ENCODE data around the gene UGGT2.
"Not testable (repeated sequence)": the region's sequence is repeated elsewhere in the genome, so short reads cannot be mapped to it uniquely, and the experiment has no call there.

UGGT2 gene

GRCh38 chr13:95931300-95932025 is 121.7 kb downstream of the UGGT2 start:
- Histone ChIP-seq H3K4me3 (ENCODE audit: low read length) (no peak overlapping the region), H3K4me1 (ENCODE audit: insufficient read depth, low read length) (no peaks in the 10 kb centered on the region), H3K27me3 (ENCODE audit: insufficient read depth, low read length) (no peaks in the 10 kb centered on the region), H2AFZ (ENCODE audit: low read depth, low read length) (no peak overlapping the region), H3K9me3 (ENCODE audit: low read length) (peaks cover 25% of the 10 kb centered on the region), H3K36me3 (ENCODE audit: insufficient read depth, low read length) (peaks cover 49% of the 10 kb centered on the region)

- Histone ChIP-seq H3K4me1 (ENCODE audit: insufficient read depth, low read length) (no peaks in the 10 kb centered on the region), H3K9me3 (ENCODE audit: low read length) (peaks cover 16% of the 10 kb centered on the region), H3K4me3 (ENCODE audit: low read length) (no peak overlapping the region), H3K27me3 (ENCODE audit: insufficient read depth, low read length) (no peaks in the 10 kb centered on the region), H3K36me3 (ENCODE audit: insufficient read depth, low read length) (peaks cover 40% of the 10 kb centered on the region), H2AFZ (ENCODE audit: low read depth, low read length) (no peak overlapping the region)
These were observed 123.8 kb downstream of the UGGT2 start for GRCh38 chr13:95929430-95929829.

- Histone ChIP-seq H3K36me3 (ENCODE audit: insufficient read depth, low read length) (peaks cover 31% of the 10 kb centered on the region), H3K9me3 (ENCODE audit: low read length) (peaks cover 14% of the 10 kb centered on the region)
- H3K4me3 ChIP-seq (ENCODE audit: low read length); H2AFZ ChIP-seq (ENCODE audit: low read depth, low read length); H3K4me1 ChIP-seq (ENCODE audit: insufficient read depth, low read length); H3K27me3 ChIP-seq (ENCODE audit: insufficient read depth, low read length): not testable (repeated sequence)
These were observed 124.8 kb downstream of the UGGT2 start for GRCh38 chr13:95928367-95928906.

GRCh38 chr13:95926231-95926630 is 127.0 kb downstream of the UGGT2 start:
- no peaks in the 10 kb centered on the region for H3K4me1 ChIP-seq (ENCODE audit: insufficient read depth, low read length)
- H3K36me3 ChIP-seq (ENCODE audit: insufficient read depth, low read length), result peaks cover 27% of the 10 kb centered on the region
- no peak overlapping the region for H2AFZ ChIP-seq (ENCODE audit: low read depth, low read length)
- H3K4me3 ChIP-seq (ENCODE audit: low read length), result no peak overlapping the region
- no peaks in the 10 kb centered on the region for H3K27me3 ChIP-seq (ENCODE audit: insufficient read depth, low read length)
- H3K9me3 ChIP-seq (ENCODE audit: low read length), result peaks cover 14% of the 10 kb centered on the region

GRCh38 chr13:95924389-95924994 is 128.7 kb downstream of the UGGT2 start:
- no peak overlapping the region for H2AFZ ChIP-seq (ENCODE audit: low read depth, low read length)

GRCh38 chr13:95921485-95921884 is 131.7 kb downstream of the UGGT2 start:
- H3K27me3 ChIP-seq (ENCODE audit: insufficient read depth, low read length), result no peaks in the 10 kb centered on the region
- H2AFZ ChIP-seq (ENCODE audit: low read depth, low read length), result no peak overlapping the region
- H3K4me3 ChIP-seq (ENCODE audit: low read length), result no peak overlapping the region
- H3K4me1 ChIP-seq (ENCODE audit: insufficient read depth, low read length), result no peaks in the 10 kb centered on the region
- H3K9me3 ChIP-seq (ENCODE audit: low read length), result no peaks in the 10 kb centered on the region
- H3K36me3 ChIP-seq (ENCODE audit: insufficient read depth, low read length), result peaks cover 9% of the 10 kb centered on the region

More at GRCh38 chr13:95924389-95924994, 128.7 kb downstream of the UGGT2 start:
- H3K9me3 ChIP-seq (ENCODE audit: low read length), result peaks cover 3% of the 10 kb centered on the region
- no peaks in the 10 kb centered on the region for H3K4me1 ChIP-seq (ENCODE audit: insufficient read depth, low read length)
- no peaks in the 10 kb centered on the region for H3K27me3 ChIP-seq (ENCODE audit: insufficient read depth, low read length)
- peaks cover 12% of the 10 kb centered on the region for H3K36me3 ChIP-seq (ENCODE audit: insufficient read depth, low read length)
- H3K4me3 ChIP-seq (ENCODE audit: low read length), result no peak overlapping the region

- Histone ChIP-seq H2AFZ (ENCODE audit: low read depth, low read length) (no peak overlapping the region), H3K4me3 (ENCODE audit: low read length) (no peak overlapping the region), H3K27me3 (ENCODE audit: insufficient read depth, low read length) (no peaks in the 10 kb centered on the region), H3K9me3 (ENCODE audit: low read length) (no peaks in the 10 kb centered on the region), H3K4me1 (ENCODE audit: insufficient read depth, low read length) (no peaks in the 10 kb centered on the region), H3K36me3 (ENCODE audit: insufficient read depth, low read length) (peaks cover 8% of the 10 kb centered on the region)
These were observed 132.7 kb downstream of the UGGT2 start for GRCh38 chr13:95920485-95920884.

- Histone ChIP-seq H3K9me3 (ENCODE audit: low read length) (no peaks in the 10 kb centered on the region), H3K27me3 (ENCODE audit: insufficient read depth, low read length) (no peaks in the 10 kb centered on the region), H3K4me1 (ENCODE audit: insufficient read depth, low read length) (peaks cover 6% of the 10 kb centered on the region), H2AFZ (ENCODE audit: low read depth, low read length) (no peak overlapping the region), H3K36me3 (ENCODE audit: insufficient read depth, low read length) (no peaks in the 10 kb centered on the region), H3K4me3 (ENCODE audit: low read length) (no peak overlapping the region)
These were observed 134.3 kb downstream of the UGGT2 start for GRCh38 chr13:95918860-95919259.

GRCh38 chr13:95914991-95915501 is 138.2 kb downstream of the UGGT2 start:
- Histone ChIP-seq H2AFZ (ENCODE audit: low read depth, low read length) (no peak overlapping the region), H3K36me3 (ENCODE audit: insufficient read depth, low read length) (no peaks in the 10 kb centered on the region), H3K9me3 (ENCODE audit: low read length) (no peaks in the 10 kb centered on the region), H3K27me3 (ENCODE audit: insufficient read depth, low read length) (no peaks in the 10 kb centered on the region), H3K4me1 (ENCODE audit: insufficient read depth, low read length) (peaks cover 6% of the 10 kb centered on the region), H3K4me3 (ENCODE audit: low read length) (no peak overlapping the region)

- Histone ChIP-seq H3K36me3 (ENCODE audit: insufficient read depth, low read length) (peaks cover 4% of the 10 kb centered on the region), H3K27me3 (ENCODE audit: insufficient read depth, low read length) (no peaks in the 10 kb centered on the region), H3K9me3 (ENCODE audit: low read length) (peaks cover 4% of the 10 kb centered on the region), H3K4me3 (ENCODE audit: low read length) (no peak overlapping the region), H3K4me1 (ENCODE audit: insufficient read depth, low read length) (no peaks in the 10 kb centered on the region), H2AFZ (ENCODE audit: low read depth, low read length) (no peak overlapping the region)
These were observed 146.2 kb downstream of the UGGT2 start for GRCh38 chr13:95906999-95907398.

GRCh38 chr13:95903569-95903968 is 149.6 kb downstream of the UGGT2 start:
- peaks cover 4% of the 10 kb centered on the region for H3K9me3 ChIP-seq (ENCODE audit: low read length)
- H3K4me3 ChIP-seq (ENCODE audit: low read length), result no peak overlapping the region
- H3K27me3 ChIP-seq (ENCODE audit: insufficient read depth, low read length), result no peaks in the 10 kb centered on the region
- H3K36me3 ChIP-seq (ENCODE audit: insufficient read depth, low read length), result peaks cover 4% of the 10 kb centered on the region
- no peak overlapping the region for H2AFZ ChIP-seq (ENCODE audit: low read depth, low read length)
- no peaks in the 10 kb centered on the region for H3K4me1 ChIP-seq (ENCODE audit: insufficient read depth, low read length)

- Histone ChIP-seq H3K4me3 (ENCODE audit: low read length) (no peak overlapping the region), H2AFZ (ENCODE audit: low read depth, low read length) (no peak overlapping the region), H3K36me3 (ENCODE audit: insufficient read depth, low read length) (peaks cover 3% of the 10 kb centered on the region), H3K27me3 (ENCODE audit: insufficient read depth, low read length) (no peaks in the 10 kb centered on the region), H3K9me3 (ENCODE audit: low read length) (peaks cover 4% of the 10 kb centered on the region), H3K4me1 (ENCODE audit: insufficient read depth, low read length) (no peaks in the 10 kb centered on the region)
These were observed 150.5 kb downstream of the UGGT2 start for GRCh38 chr13:95902741-95903140.

GRCh38 chr13:95898256-95898655 is 154.9 kb downstream of the UGGT2 start:
- Histone ChIP-seq H3K9me3 (ENCODE audit: low read length) (no peaks in the 10 kb centered on the region), H3K4me1 (ENCODE audit: insufficient read depth, low read length) (no peaks in the 10 kb centered on the region), H2AFZ (ENCODE audit: low read depth, low read length) (no peak overlapping the region), H3K36me3 (ENCODE audit: insufficient read depth, low read length) (peaks cover 7% of the 10 kb centered on the region), H3K4me3 (ENCODE audit: low read length) (no peak overlapping the region), H3K27me3 (ENCODE audit: insufficient read depth, low read length) (no peaks in the 10 kb centered on the region)
